CD4-positive, alpha-beta T cell treated with Interleukin-21 for 1 hour (primary cell): ENCODE measurements around the gene PPP1R14D.
"Not testable (repeated sequence)": the region's sequence is repeated elsewhere in the genome, so short reads cannot be mapped to it uniquely, and the experiment has no call there.

ENCODE experiments used
- DNase-seq: peaks from one replicate; pipeline ENCODE4 v3.0.0-alpha.2; 2020

PPP1R14D gene, protein sequence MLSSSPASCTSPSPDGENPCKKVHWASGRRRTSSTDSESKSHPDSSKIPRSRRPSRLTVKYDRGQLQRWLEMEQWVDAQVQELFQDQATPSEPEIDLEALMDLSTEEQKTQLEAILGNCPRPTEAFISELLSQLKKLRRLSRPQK

DNA sequence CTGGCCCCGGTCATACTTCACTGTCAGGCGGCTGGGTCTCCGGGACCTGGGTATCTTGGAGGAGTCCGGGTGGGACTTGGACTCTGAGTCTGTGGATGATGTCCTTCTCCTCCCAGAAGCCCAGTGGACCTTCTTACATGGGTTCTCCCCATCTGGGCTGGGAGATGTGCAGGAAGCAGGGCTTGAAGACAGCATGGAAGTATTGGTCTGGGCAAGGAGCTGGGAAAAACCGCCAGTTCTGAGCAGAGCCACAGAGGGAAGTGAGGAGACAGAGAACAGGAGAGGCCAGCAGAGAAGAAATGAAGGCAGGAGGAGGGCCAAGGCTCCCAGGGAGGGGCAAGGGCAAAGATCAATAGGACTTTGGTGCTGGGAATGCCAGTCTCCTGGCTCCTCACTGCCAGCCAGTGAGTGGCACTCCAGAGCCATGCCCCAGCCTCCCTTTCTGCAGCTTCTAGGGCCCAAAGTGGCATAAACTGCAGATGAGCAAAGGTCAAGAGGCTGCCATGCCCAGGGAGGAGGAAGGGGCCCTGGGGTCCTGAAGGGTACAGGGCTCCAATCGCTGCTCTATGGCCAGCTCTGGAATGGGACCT lies at the start of gene PPP1R14D:
Gene PPP1R14D (minus strand): TSS at position 262 of the 590 bp plus-strand sequence. CDS start 67 bp downstream, at position 195.
- no peak for DNase-seq

DNA sequence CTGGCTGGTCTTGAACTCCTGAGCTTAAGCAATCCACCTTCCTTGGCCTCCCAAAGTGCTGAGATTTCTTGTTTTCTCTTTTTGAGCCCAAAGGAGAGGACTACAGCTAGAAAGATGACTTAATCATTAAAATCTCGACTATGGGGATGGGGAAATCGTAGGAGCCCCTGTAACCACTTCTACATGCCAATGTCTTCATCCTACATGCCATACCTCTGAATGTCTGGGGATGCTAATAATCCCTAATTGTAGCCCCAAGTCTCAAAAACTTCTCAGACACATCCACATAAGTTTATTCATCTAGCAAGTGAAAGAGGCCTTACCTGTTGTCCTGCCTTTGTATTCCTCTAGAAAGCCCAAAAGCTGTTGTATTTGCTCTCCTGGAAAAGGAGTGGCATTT lies 49.2 kb upstream of the PPP1R14D start:
- no peak for DNase-seq

DNA sequence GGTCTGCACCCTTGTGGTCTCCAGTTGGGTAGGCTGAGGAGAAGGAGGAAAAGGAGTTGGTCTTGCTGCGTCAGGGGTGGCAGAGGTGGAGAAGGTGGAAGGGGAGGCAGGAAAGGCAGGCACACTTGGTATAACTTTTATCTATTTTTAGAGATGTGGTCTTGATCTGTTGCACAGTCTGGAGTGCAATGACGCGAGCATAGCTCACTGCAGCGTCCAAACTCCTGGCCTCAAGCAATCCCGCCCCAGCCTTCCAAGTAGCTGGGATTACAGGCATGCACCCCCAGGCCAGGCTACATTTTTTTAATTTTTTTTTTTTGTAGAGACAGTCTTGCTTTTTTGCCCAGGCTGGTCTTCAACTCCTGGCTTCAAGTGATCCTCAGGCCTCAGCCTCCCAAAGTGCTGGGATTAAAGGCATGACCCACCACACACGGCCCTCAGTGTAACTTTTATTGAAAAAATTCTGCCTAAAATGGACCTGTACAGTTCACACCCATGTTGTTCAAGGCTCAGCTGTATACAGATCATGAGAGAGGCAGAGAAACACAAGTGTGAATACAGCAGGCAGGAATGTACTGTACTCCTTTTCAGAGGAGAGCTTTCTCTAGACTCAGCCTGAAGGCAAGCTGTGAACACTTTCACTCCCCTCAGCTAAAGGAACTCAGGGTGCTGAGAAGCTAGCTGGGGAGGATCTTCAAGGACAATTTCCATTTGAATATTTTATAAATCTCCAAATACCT lies 47.7 kb upstream of the PPP1R14D start:
- no peak for DNase-seq

DNA sequence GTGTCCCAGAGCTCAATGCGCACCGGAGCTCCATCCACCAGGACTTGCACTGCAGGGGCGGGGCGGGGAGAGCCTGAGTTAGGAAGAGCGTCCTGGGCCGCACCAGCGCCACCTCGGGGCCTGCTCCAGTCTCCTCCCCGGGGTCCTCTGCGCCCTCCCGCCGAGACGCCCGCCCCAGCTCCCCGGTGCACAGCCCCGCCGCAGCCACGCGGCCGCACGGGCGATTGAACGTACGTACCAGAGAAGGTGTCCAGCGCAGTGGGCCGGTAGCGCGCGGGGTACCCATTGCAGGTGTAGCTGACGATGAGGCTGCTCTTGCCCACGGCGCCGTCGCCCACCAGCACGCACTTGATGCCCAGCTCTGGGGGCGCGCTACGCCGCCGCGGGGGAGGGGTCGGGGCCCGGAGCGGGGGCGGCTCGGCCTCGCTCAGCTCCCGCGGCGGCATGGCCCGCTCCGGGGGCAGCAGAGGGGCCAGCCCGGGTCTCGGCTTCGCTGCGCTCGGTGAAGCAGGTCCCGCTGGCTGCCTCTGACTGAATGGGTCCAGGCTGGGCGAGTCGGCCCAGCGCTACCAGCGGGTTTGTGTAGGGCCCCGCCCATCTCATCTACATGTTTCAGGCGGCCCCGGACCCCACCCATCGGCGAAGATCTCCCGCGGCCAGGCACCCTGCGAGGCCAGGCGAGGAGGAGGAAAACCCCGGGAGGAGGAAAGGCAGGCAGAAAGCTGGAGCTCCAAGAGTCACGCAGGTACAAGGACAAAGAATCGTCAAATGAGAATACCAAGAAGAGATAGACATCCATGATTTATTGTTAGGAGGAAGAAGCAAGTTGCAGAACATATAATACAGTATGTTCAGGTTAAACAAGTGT lies 45.4 kb upstream of the PPP1R14D start, which contains the start of gene RHOV:
Gene RHOV (minus strand): TSS at position 541 of the 868 bp plus-strand sequence. CDS start 95 bp downstream, at position 446.
- peak; percentile 57 for DNase-seq

DNA sequence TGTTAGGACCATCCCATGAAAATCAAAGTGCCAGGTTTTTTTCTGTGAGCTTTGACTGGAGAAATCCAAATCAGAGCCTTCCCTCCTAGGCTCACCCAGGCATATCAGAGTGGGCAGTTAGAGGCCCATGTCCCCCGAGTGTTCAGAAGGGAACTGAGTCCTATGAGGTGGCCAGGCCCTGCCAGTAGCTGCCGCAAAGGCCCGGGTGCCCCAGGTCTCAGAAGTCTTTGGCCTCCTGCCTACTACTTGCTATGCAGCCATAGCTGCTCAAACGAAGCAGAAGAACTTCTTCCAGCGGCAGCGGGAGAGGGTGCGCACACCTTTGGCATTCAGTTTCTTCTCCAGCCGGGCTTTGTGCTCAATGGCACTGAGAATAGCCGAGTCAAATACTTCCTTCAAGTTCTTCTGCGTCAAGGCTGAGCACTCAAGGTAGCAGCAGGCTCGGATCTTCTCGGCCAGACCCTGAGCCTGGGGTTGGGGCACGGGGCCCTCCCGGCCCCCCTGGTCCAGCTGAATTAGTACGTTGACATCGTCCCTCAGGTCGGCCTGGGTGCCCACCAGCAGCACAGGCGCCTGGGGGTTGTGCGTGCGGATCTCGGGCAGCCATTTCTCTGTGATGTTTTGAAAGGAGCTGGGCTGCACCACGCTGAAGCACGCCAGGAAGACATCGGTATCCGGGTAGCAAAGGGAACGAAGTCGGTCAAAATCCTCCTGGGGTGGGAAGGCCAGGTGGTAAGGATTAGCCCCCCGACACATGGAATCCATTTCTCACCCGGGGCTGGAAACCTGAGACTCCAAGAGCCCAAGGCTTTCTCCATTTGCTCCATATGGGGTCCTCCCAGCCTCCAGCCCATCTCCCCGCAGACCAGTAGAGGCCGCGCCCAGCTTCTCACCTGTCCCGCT lies 44.5 kb upstream of the PPP1R14D start:
- no peak for DNase-seq

DNA sequence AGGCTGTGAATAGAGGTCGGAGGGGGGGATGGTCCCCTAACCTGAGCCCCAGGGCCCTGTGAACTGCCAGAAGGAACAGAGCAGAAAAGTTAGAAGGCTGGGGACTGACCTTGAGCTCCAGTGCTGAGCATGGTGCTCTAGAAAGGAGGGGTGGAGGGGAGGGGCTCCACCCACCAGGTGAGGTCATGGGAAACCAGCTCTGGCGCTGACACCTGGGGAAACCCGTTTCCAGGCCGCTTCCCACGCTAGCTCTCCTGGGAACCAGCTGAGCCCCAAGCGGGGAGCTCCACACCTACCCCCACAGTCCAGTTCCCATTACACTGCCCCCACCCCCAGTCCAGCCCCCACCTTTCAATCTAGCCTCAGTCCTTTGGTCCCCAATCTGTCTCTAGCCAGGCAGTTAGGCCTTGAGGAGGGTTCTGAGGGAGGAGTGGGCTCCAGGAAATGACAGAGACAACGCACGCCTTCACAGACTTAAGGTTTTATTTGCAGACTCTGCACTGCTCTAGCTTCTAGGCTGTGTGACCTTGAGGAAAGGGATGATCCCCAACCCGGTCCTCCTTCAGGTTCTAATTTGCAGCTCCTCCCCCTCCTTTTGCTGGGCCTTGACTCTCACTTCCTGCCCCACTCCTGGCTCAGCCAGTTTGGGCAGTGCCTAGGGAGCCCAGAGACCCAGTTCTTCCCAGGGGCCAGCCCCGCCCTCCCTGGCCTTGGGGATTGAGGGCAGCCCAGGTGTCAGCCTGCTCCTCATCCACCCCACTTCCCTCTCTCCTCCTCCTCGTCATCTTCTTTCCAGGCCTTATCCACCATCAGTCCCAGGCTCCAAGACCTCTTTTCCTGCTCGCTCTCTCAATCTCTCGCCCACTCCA lies 43.5 kb upstream of the PPP1R14D start:
- no peak for DNase-seq

DNA sequence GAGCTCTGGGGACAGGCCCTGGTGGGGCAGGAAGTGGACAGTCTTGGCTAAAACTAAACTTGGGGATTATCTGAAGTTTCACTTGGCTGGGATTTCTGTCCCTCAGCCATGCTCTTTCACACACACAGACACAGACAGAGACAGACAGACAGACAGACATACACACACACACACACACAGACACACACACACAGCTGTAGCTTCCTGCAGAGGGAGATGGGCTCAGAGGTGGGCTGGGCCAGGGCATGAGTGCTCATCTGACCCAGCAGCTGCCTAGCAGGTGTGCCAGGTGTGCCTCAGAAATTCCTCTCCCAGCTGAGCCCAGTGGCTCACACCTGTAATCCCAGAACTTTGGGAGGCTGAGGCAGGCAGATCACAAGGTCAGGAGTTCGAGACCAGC lies 42.2 kb upstream of the PPP1R14D start:
- DNase-seq: no peak

DNA sequence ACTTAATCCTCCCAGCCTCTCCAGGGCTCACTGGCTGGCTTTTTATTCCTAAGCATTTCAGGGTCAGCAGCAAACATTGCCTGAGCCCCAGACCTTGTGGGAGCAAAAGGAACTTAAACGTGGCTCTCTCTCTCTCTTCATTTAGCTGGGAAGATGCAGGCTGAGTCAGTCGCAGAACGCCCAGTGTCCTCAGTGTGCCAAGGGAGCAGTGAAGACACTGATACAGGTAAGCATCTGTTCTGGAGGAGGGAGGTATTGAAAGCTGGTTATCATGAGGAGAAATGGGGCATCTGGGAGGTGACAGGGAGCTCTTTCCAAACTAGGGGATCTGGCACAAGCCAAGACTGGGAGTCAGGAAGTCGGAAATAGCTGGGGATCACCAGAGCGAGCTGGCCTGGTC lies 41.2 kb upstream of the PPP1R14D start:
- no peak for DNase-seq

DNA sequence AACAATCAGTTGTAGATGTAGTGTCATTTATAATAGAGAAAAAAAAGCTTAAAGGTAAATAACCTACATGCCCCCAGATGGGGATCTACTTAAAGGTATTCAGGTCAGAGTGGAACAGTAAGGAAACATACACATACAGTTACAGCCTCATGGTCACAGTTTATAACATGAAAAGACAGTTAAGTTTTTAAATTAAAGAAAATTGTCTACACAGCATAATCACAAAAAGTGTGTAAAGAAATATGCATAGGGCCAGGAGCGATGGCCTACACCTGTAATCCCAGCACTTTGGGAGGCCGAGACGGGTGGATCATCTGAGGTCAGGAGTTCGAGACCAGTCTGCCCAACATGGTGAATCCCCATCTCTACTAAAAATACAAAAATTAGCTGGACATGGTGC lies 38.7 kb upstream of the PPP1R14D start:
- no peak for DNase-seq

DNA sequence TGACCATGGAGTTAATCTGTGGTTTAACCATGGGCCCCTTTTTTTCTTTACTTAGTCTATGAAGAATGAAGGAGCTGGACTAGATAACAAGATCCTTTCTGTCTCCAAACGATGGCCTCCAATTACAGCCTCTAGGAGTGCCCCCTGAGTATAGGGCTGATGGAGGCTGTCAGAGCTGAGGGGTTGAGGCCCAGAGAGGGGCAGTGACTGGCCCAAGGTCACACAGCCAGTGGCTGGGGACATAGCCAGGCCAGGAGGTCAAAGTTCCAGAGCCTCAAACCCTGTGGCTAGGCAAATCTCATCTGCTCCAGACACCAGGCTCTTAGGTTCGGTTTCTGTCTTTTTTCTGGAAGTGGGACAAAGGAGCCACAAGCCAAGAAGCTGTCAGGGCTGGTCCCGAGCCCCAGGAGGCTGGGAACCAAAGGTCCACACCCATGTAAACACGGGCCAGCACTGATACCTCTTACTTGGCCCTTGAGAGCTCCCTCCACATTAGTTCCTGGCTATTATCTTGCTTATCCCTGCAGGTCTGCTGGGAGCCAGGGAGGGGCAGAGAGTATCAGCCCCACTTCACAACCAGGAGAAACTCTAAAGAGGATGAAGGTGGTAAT lies 35.3 kb upstream of the PPP1R14D start:
- no peak for DNase-seq

DNA sequence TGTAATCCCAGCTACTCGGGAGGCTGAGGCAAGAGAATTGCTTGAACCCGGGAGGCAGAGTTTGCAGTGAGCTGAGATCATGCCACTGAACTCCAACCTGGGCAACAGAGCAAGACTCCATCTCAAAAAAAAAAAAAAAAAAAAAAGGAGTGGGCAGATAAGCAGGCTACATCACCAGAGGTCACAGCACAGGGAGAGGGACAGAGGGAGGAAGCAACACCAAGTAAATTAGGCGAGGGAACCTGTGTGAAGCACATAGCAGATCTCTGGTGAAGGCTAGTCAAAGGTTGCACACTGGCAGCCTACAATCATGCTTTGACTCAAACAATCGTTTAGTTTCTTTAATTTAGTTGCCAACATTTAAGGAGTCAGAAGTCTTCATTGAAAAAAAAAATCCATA lies 32.6 kb upstream of the PPP1R14D start:
- not testable (repeated sequence) for DNase-seq

DNA sequence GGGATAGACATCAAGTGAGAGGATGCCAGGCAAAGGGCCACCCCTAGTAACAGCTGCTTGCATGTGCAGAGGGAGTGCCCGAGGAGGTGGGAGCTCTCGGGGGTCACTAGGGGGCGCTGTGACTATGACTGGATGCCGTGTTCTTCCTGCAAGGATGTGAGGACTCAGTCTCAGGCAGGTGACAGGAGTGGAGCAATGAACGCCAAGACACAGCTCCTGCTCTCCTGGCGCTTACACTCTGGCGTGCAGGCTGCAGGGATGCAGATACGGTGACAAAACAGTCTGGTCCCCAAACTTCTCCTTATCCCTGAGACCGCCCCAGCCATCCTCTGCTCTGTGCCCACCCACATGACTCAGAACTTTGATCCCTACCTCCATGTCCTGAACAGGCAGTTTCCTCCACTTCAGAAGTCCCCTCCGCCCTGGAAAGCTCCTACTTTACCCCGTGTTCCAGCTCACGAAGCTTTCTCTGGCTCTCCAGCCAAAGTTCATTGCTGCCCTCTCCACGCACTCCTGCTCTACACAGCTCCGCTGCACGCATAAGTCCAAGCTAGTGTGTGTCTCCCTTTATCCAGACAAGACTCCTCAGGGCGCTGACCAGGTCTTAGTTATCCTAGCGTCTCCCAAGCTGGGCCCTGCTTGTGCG lies 30.8 kb upstream of the PPP1R14D start:
- peak; percentile 81 for DNase-seq

DNA sequence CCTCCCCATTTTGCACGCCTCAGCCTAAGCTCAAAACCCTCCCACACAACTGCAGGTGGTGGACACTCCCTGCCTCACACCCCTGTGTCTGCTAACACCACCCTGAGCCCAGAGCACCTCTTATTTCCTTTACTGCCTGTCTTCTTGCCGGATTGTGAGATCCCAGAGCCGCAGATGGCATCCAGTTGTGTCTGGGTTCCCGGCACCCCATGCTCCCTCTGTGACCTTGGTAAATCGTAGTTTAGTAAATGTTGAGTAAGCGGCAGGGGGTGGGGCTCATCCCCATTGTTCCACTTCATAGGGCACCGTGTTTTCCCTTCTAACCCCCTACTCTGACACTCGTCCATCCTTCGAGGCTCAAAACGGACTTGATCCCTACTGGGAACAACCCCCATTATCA lies 30.2 kb upstream of the PPP1R14D start:
- no peak for DNase-seq

DNA sequence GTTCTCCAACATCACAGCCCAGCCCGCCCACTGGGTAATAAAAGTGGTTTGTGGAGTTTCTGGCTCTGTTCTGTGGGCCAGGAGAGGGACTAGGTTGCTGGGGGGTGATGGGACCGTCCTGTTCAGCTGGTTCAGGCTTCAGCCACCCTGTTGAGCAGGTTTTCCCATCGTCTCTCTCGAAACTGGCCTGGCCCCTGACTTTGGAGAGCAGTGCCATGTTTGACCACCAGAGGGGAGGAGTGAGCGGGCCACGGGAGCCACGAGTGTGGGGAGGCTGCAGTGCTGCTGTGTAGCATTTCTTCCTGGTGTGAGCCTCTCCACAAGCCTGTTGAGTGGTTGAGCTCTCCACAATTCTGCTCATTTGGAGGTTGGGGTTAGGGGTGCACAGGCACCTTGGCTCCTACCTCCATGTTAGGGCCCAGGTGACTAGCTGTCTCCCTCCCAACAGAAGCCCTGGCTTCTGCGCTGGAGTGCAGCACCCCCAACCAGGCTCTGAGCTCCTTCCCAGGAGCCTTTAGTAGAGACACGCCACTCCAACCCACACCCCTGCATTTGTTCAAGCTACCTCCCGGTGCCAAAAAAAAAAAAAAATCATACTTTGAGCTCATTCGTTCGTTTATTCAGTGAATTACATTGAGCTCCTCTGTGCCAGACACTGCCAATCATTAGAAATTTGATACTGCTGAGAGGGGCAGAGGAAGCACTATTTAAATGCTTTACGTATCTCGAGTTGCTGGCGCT lies 29.3 kb upstream of the PPP1R14D start:
- peak; percentile 83 for DNase-seq

DNA sequence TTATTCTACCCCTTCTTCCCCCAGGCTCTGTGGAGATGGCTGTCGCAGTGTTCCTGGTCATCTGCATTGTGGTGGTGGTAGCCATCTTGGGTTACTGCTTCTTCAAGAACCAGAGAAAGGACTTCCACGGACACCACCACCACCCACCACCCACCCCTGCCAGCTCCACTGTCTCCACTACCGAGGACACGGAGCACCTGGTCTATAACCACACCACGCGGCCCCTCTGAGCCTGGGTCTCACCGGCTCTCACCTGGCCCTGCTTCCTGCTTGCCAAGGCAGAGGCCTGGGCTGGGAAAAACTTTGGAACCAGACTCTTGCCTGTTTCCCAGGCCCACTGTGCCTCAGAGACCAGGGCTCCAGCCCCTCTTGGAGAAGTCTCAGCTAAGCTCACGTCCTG lies 28.2 kb upstream of the PPP1R14D start:
- DNase-seq: no peak

DNA sequence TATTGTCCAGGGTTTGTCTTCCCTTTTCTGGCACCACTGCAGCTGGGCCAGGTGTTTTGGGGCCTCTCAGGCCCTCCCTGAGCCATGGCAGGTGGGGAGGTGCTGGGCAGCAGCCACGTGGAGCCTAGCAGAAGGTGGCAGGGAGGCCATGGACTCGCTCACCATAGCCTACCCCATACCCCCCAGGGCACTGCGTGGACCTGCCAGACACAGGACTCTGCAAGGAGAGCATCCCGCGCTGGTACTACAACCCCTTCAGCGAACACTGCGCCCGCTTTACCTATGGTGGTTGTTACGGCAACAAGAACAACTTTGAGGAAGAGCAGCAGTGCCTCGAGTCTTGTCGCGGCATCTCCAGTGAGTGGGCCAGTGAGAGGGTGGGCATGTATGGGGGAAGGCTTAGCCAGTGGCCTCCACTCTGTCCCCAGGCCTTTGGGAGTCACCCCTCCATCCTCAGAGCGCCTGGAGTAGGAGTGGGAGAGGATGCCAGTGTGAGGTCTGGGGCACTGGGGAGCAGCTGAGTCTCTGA lies 27.3 kb upstream of the PPP1R14D start:
- no peak for DNase-seq

DNA sequence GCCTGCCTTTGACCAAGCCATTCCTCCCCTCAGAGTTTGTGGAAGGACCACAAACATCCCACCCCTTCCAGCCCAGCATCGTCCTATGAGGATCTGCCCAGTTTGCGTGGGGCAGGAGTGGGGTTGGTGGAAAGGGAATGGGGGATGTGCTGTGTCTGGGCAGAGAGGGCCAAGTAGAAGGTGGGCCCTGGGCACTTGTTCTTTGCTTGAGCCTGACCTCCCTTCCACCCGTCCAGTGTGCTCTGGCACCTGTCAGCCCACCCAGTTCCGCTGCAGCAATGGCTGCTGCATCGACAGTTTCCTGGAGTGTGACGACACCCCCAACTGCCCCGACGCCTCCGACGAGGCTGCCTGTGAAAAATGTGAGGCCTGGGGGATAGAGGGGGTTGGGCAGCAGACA lies 25.7 kb upstream of the PPP1R14D start:
- no peak for DNase-seq

DNA sequence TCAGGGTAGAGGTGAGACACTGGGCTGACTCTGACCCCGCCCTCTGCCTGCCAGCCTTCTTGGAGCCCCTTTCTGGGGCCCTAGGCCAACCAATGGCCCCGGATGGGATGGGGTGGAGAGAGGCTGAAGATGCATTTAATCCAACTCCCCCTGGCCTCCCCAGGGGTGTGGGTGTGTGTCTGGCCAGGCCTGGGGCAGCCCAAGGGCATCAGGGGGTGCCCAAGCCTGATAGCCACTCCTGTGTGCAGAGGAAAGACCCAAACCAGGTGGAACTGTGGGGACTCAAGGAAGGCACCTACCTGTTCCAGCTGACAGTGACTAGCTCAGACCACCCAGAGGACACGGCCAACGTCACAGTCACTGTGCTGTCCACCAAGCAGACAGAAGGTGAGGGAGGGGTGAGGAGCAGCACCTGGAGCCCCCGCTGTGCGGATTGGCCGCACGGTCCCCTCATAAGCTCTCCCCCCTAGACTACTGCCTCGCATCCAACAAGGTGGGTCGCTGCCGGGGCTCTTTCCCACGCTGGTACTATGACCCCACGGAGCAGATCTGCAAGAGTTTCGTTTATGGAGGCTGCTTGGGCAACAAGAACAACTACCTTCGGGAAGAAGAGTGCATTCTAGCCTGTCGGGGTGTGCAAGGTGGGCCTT lies 24.9 kb upstream of the PPP1R14D start:
- no peak for DNase-seq

DNA sequence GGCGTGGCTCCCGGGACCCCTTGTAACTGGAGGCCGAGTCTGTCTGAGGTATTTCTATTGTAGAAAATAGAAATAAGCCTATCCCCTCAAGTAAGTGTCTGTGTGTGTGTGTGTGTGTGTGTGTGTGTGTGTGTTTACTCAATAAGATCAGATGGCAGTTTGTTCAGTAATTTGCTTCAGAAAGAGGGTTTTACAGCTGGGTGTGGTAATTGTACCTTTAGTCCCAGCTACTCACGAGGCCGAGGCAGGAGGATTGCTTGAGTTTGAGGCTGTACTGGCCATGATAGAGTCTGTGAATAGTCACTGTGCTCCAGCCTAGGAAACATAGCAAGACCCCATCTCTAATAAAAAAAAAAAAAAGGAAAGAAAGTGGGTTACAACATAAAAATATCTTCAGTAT lies 24.0 kb upstream of the PPP1R14D start:
- DNase-seq: no peak
